GM18909 (cell line): Measurements from ENCODE around the gene FAM181B.

ENCODE experiments used
- ATAC-seq: cut with Tn5 transposase; IDR thresholded peaks from one replicate; pipeline ENCODE4 v1.9.1; 2021; ENCODE audit warnings: mild to moderate bottlenecking; ENCODE audit not compliant: unreplicated experiment, poor library complexity

FAM181B gene, protein sequence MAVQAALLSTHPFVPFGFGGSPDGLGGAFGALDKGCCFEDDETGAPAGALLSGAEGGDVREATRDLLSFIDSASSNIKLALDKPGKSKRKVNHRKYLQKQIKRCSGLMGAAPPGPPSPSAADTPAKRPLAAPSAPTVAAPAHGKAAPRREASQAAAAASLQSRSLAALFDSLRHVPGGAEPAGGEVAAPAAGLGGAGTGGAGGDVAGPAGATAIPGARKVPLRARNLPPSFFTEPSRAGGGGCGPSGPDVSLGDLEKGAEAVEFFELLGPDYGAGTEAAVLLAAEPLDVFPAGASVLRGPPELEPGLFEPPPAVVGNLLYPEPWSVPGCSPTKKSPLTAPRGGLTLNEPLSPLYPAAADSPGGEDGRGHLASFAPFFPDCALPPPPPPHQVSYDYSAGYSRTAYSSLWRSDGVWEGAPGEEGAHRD

DNA sequence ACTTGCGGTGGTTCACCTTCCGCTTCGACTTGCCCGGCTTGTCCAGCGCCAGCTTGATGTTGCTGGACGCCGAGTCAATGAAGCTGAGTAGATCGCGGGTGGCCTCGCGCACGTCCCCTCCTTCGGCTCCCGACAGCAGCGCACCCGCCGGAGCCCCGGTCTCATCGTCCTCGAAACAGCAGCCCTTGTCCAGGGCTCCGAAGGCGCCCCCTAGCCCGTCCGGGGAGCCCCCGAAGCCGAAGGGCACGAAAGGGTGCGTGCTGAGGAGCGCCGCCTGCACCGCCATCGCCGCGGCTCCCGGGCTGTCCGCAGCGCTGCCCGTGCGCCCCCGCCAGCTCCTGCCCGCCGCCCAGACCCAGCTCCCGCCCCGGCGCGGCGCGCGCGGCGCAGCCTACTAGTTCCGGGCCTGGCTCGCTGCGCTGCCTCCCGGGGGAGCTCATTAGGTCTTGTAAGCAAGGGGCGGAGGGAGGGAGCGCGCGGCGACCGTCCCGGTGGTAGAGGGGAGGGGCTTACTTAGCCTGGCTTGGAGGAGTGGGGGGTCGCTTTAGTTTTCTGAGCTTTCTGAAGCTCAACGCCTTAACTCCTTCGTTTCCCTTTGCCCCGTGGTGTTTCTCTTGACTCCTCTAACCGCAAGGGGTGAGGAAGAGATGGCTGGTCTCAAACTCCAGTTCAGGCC, at the start of gene FAM181B:
FAM181B (minus strand) TSS at position 421 of the 676 bp plus-strand sequence; CDS start at position 286, 135 bp downstream.
- peak; percentile 55 for ATAC-seq

DNA sequence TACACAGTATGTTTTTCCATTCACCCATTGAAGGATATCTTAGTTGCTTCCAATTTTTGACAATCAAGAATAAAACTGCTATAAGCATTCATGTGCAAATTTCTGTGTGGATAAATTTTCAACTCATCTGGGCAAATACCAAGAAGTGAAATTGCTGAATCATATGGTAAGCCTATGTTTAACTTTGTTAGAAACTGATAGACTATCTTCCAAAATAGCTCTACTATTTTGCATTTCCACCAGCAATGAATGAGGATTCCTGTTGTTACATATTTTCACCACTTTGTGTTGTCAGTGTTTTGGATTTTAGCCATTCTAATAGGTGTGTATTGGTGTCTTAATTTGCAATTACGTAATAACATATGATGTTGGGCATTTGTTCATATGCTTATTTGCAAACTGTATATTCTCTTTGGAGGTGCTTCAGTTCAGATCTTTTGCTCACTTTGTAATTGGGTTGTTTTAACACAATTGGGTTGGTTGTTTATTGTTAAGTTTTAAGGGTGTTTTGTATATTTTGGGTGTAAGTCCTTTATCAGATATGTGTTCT, 49.2 kb upstream of the FAM181B start:
- no peak for ATAC-seq

DNA sequence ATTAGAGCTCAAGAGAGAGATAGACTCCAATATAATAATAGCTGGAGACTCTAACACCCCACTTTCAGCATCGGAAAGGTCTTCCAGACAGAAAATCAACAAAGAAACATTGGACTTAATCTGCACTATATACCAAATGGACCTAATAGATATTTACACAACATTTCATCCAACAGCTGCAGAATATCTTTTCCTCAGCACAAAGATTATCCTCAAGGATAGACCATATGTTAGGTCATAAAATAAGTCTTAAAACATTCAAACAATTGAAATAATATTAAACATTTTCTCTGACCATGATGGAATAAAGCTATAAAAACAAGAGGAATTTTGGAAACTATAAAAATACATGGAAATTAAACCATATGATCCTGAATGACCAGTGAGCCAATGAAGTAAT, 45.1 kb upstream of the FAM181B start:
- no peak for ATAC-seq

DNA sequence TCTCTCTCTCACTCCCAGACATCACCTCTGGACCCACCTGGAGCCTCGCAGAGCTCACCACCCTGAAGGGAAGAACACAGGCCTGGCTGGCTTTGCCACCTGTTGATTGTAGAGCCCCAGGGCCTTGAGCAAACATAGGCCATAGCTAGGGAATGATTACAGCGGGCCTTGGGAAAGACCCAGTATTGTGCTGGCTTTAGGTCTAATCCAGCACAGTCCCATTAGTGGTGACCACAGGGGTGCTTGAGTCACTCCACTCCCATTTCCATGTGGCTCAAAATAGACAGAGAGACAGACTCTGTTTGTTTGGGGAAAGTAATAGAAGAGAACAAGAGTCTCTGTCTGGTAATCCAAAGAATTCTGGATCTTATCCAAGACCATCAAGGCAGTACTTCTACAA, 42.7 kb upstream of the FAM181B start:
- no peak for ATAC-seq

DNA sequence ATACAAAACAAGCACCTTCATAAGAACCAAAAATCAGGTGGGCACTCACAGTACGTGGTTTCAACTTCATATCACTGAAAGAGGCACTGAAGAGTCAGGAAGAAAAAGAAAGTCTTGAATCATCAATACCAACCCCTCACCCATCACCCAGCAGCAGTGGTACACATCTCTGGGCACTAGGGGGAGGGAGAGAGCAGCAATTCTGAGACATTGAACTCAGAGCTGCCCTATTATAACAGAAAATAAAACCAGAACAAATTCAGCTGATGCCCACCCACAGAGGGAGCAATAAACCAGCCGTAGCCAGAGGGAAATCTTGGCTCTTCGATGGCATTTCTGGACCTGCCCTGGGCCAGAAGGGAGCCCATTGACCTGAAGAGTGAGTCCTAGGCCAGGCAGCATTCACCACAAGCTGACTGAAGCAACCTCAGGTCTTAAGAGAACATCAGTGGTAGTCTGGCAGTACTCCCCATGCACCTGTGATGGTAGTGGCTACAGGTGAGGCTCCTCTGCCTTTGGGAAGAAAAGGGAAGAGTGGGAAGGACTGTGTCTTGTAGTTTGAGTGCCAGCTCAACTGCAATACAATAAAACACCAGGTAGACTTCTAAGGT, 42.2 kb upstream of the FAM181B start:
- peak; percentile 92 for ATAC-seq

DNA sequence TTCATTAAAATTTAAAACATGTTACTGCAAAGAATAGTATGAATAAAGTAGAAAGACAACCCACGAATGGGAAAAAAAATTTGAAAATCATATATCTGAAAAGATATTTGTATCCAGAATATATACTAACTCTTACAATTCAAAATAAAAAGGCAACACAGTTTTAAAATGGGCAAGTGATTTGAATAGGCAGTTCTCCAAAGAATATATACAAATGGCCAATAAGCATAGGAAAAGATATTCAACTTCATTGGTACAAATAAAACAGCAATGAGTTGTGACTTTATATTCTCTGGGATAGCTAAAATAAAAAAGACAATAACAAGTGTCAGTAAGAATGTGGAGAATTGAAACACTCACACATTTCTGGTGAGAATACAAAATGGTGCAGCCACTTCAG, 41.6 kb upstream of the FAM181B start:
- ATAC-seq: no peak

DNA sequence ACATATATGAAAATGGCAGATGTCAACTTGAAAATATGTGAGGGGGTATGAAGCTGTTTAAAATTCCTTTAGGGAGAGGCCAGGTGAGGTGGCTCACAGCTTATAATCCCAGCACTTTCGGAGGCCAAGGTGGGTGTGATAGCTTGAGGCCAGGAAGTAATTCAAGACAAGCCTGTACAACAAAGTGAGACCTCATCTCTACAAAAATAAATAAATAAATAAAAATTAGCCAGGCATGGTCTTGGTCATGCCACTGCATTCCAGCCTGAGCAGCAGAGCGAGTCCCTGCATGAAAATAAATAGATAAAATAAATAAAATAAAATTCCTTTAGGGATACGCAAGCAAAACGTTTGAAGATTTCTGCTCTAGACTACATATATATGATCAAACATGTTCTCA, 38.1 kb upstream of the FAM181B start:
- no peak for ATAC-seq

DNA sequence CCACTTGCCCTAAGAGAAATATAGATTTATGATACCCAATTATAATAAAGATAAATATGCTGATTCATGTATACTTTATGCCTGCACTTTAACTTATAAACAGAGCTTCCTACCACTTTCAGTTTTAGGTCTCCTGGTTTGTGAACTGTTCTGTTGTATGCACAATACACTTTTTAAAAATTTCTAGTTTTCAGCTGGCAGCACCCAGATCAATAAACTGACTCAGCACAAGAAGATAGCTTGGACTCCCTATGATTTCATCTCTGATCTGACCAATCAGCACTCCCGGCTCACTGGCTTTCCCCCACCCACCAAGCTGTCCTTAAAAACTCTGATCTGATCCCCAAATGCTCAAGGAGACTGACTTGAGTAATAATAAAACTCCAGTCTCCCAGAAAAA, 33.5 kb upstream of the FAM181B start:
- no peak for ATAC-seq

DNA sequence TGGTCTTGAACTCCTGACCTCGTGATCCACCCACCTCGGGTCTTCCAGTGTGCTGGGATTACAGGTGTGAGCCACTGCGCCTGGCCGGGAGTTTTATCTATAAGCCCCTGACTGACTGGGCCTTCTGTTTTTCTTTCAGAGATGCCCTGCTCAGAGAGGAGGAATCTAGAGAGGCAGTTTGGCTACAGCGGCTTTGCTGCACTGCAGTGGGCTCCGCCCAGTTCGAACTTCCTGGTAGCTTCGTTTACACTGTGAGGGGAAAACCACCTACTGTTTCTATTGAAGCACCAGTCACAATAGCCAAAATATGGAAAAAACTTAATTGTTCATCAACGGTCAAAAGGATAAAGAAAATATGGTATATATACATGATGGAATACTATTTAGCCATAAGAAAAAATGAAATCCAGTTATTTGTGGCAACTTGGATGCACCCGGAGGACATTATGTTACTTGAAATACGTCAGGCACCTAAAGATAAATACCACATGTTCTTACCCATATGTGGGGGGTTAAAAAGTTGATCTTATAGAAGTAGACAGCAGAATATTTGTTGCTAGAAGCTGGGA, 31.9 kb upstream of the FAM181B start:
- no peak for ATAC-seq

DNA sequence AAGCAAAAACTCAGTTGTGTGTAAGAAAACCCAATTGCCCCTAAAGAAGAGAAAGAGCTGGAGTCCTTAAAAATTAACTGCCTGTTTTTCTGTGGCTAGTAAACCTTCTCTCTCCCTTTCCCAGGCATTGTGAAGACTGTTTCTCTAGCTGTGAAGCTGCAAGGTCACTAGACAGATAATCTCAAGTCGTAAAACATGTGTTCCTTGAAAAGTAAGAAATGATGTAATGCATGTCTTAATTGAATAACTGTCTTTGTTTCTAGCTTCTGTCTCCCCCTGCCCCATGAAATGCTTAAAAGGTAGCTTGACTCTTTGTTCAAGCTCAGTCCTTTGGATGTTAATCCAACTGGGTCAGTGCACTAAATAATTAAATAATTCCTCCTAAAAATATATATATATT, 29.5 kb upstream of the FAM181B start:
- no peak for ATAC-seq

DNA sequence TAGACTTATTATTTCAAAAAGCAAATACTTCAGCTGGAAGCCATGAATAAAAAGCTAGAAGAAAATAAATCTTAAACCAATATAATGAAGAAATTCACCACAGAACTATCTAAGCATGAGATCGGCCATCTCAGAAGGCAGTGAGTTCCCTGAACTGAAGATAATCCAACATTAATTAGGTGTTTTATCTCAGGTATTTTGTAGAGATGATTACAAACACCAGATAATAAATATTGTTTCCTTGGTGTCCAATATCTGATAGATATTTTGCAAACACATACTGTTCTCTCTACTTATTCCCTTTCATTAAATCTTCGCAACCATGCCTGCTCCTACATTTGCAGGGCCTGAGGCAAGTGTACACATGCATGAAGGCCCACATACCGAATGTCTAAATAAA, 26.0 kb upstream of the FAM181B start:
- no peak for ATAC-seq

DNA sequence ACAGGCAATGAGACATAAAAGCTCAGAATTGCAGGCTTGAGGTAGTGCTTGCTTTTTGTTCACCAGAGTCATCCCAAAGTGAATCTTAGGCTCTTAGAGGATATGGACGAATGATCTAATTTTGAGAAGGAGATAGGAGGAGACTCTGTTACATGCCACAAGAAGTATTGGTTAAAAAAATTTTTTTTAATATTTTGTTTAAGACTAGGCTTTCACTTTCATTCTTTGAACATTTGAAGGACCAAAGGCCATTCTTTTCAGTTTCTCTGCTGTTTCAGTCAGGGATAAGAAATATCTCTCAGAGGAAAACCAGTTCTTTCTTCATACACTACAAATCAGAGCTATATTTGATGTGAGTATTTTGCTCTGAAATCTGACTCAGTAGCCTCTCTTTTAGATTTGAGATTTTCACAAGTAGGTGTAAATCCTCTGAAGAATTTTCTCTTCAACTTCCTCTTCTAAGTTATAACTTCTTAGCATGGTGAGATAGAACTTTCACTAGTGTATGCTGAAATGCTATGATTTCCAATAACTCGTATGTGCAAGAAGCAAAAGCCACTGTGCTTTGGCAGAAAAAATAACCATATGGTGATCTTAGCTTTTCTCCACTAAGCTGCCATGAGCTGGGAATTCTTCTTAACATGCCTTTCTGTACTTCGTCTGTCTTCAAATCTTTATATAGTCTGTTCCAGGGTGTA, 24.1 kb upstream of the FAM181B start:
- no peak for ATAC-seq

DNA sequence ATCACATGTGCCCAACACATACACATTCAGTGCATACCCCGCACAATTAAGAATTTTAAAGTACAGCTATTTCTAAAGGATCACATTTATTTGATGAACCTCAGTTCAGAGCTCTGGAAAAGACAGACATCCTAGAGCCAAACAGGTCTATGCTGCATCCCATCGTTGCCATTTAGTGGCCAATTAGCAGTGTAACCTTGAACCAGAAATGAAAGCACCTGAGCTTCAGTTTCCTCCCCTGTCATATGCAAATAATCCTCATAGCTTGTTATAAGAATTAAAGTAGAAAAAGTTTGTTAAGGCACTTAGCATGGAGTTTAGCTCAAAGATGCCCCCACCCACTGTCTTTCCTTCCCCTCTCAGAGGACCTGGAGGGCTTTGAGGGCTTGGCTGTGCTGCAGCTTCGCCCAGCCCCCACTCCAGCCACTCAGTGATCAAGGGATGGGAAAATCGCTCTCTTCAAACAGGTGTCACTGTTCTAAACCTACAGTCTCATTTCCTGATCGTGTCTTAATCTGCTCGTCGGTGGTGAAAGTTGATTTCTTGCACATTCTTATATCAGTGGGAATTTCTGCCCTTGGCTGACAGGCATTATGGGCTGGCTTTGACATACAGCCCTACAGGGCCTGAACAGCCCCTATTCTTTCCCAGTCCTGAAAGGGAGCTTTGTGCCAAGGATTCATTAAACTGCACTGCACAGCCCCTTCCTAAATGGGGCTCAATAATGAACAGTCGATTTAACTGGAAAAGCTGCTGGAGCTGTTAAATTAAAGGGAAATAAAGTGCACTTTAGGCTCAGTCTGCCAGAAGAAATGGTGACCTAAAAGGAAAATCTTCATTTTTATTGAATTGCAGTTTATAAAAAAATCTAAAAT, 23.3 kb upstream of the FAM181B start:
- ATAC-seq: no peak

DNA sequence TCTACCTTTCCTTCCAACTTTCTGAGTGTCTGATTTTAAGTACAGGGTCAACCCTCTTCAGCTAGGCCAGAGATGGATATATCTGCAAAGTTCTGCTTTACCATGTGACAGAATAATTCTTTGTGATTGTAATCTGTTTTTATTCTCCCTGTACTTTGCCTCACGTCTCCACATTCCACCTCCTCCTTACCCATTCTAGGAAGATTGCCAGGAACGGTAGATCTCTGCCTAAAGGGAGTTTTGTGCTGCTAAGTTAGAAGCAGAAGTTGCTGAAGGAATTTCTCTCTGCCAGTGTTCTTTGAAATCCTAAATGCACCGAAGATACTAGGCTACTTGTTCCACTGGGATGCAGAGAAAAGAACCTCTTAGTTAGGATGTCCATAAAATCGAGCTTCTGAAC, 20.7 kb upstream of the FAM181B start:
- no peak for ATAC-seq

DNA sequence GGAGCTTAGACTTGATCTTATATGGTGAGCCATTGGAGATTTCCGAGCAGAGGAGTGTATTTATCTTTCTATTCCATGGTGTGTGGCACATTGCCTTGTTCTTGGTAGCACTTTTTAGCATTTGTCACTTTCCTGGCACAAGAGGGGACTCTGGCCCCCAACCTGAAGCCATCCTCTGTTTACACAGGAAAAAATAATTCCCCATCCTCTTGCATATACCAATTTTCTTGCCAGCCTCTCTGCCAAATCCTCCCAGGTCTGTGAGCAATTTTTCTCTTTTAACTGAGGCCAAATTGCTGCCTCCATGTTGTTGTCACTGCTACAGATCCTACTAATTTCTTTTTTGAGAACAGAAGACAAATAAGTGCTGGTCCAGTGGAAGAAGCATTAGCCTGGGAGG, 20.3 kb upstream of the FAM181B start:
- ATAC-seq: no peak

DNA sequence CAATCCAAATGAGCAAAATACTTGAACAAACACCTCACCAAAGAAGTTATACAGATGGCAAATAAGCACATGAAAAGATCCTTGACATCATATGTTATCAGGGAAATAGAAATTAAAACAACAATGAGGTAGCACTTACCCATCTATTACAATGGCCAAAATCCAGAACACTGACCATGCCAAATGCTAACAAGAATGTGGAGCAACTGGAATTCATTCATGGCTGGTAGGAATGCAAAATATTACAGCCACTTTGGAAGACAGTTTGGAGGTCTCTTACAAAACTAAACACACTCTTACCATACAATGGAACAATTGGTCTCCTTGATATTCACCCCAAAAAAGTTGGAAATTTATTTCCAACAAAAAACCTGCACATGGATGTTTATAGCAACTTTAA, 19.1 kb upstream of the FAM181B start:
- ATAC-seq: no peak

DNA sequence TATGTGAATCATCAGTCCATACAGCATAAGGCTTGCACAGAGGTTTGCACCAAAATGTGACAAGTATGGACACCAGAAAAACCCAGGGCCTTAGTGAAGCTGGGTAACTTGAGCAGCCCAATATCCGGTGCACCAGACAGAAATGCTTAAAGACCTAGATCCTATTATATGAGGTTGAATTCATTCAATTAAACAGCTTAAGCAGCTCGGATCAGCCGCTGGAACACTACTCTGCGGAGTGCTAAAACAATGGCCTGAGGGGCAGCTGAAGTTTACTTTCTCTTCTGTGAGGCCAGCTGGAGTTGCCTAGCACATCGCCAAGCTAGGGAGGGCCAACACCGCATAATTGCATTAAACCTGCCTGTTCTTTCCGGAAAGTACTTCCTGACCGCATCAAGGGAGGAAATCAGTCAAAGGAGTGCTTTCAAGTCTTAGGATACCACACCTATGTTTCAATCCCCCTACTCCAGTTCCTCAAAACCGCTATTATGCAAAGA, 17.0 kb upstream of the FAM181B start:
- ATAC-seq: peak; percentile 64

DNA sequence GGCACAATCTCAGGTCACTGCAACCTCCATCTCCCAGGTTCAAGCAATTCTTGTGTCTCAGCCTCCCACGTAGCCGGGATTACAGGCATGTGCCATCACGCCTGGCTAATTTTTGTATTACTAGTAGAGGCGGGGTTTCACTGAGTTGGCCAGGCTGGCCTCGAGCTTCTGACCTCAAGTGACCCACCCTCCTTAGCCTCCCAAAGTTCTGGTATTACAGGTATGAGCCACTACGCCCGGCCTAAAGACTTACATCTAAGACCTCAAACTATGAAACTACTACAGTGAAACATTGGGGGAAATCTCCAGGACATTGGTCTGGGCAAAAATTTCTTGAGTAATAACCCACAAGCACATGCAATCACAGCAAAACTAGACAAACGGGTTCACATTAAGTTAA, 13.8 kb upstream of the FAM181B start:
- no peak for ATAC-seq

DNA sequence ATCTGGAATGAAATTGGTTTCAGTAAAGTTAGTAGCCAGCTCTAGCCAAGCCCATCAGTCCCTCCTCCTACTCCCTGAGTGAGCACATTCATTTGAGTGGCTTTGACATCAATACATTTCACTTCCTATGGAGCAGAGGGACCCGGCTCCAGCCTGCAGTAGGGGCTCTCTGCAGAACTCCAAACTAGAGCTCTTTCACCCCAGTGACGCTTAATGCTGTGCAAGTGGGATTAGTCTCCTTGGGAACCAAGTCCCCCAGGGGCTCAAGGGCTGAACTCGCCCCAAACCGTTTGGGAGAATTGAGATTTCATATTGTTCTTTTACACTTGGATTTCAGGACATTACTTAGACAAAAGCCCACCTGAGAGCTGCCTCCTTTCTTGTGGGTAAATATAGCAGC, 4.4 kb upstream of the FAM181B start:
- no peak for ATAC-seq
